ENCODE results near the gene NTN1. TPM values are rescaled to one million over a fixed set of nuclear protein-coding genes. Genes with fewer than 3 reads are reported as not detected.

NTN1 gene
- total RNA-seq, 2 donors from 2014 or later: 3.6 to 4.0 TPM

- DNase-seq: no peak
- Histone ChIP-seq H3K4me3 (no peak overlapping the region), H3K27ac (no peak overlapping the region), H3K9me3 (no peaks in the 10 kb centered on the region), H3K27me3 (peaks cover 0 to 5% of the 10 kb centered on the region in 2 donors), H3K36me3 (replicated peaks in 1 of 2; ENCODE audit: insufficient read depth in 1 of 2, low read depth in 2 of 2) (no peaks in the 10 kb centered on the region), H3K4me1 (no peaks in the 10 kb centered on the region)
- no peak for TF ChIP-seq POLR2A (IDR thresholded peaks at IDR 0.05)
- no peak for TF ChIP-seq CTCF (IDR thresholded peaks at IDR 0.05)
- no peak for ATAC-seq
- WGBS, 2 donors: 81 to 88% methylated on average over 3 to 4 of the region's 4 CpGs
- intact Hi-C loops (cut with DNase I): no loop called here
Observed at GRCh38 chr17:9009096-9009495, 12.2 kb upstream of the NTN1 start.

GRCh38 chr17:9009737-9010136 lies 11.6 kb upstream of the NTN1 start:
- H3K27ac ChIP-seq: no peak overlapping the region
- no peaks in the 10 kb centered on the region for H3K27me3 ChIP-seq
- TF ChIP-seq POLR2A (IDR thresholded peaks at IDR 0.05) (no peak), CTCF (IDR thresholded peaks at IDR 0.05) (no peak)
- no peaks in the 10 kb centered on the region for H3K4me1 ChIP-seq
- no peaks in the 10 kb centered on the region for H3K9me3 ChIP-seq
- intact Hi-C loops (cut with DNase I): no loop called here
- WGBS, 2 donors: 54 to 65% methylated on average over 5 to 6 of the region's 6 CpGs
- H3K4me3 ChIP-seq: no peak overlapping the region
- DNase-seq (no peak), ATAC-seq (no peak)
- H3K36me3 ChIP-seq (replicated peaks in 1 of 2; ENCODE audit: insufficient read depth in 1 of 2, low read depth in 2 of 2): no peaks in the 10 kb centered on the region

- ATAC-seq: no peak
- no peak for DNase-seq
- intact Hi-C loops (cut with DNase I): no loop called here
Observed at GRCh38 chr17:9011001-9011400, 10.3 kb upstream of the NTN1 start.

GRCh38 chr17:9016941-9017552 lies 4.3 kb upstream of the NTN1 start:
- TF ChIP-seq POLR2A (IDR thresholded peaks at IDR 0.05) (peak in 1 of 3 donors; percentile 8), CTCF (IDR thresholded peaks at IDR 0.05) (no peak)
- peak overlapping the region in 1 of 4 donors; percentile 32 for H3K27ac ChIP-seq
- DNase-seq: peak; percentile 54 to 72 (median 64)

More at GRCh38 chr17:9011001-9011400, 10.3 kb upstream of the NTN1 start:
- Histone ChIP-seq H3K27me3 (no peaks in the 10 kb centered on the region), H3K4me1 (no peaks in the 10 kb centered on the region), H3K4me3 (no peak overlapping the region), H3K27ac (no peak overlapping the region), H3K36me3 (replicated peaks in 1 of 2; ENCODE audit: insufficient read depth in 1 of 2, low read depth in 2 of 2) (no peaks in the 10 kb centered on the region), H3K9me3 (no peaks in the 10 kb centered on the region)
- WGBS, 2 donors: 86 to 94% methylated on average over 5 to 7 of the region's 7 CpGs
- no peak for TF ChIP-seq POLR2A (IDR thresholded peaks at IDR 0.05)
- no peak for TF ChIP-seq CTCF (IDR thresholded peaks at IDR 0.05)

GRCh38 chr17:9018726-9019125 lies 2.6 kb upstream of the NTN1 start:
- 69 to 87% methylated on average over 4 of the region's 4 CpGs for WGBS, 2 donors
- Histone ChIP-seq H3K9me3 (no peaks in the 10 kb centered on the region), H3K27me3 (no peaks in the 10 kb centered on the region), H3K4me3 (no peak overlapping the region), H3K27ac (no peak overlapping the region), H3K36me3 (replicated peaks in 1 of 2; ENCODE audit: insufficient read depth in 1 of 2, low read depth in 2 of 2) (no peaks in the 10 kb centered on the region), H3K4me1 (peaks cover 45% of the 10 kb centered on the region)
- ATAC-seq (no peak), DNase-seq (no peak)
- no peak for TF ChIP-seq POLR2A (IDR thresholded peaks at IDR 0.05)
- no peak for TF ChIP-seq CTCF (IDR thresholded peaks at IDR 0.05)
- intact Hi-C loops (cut with DNase I): no loop called here

More at GRCh38 chr17:9016941-9017552, 4.3 kb upstream of the NTN1 start:
- WGBS, 2 donors: 9% methylated on average over 3 of the region's 3 CpGs
- no peaks in the 10 kb centered on the region for H3K36me3 ChIP-seq (replicated peaks in 1 of 2; ENCODE audit: insufficient read depth in 1 of 2, low read depth in 2 of 2)
- H3K4me3 ChIP-seq: no peak overlapping the region
- H3K4me1 ChIP-seq: peaks cover 29% of the 10 kb centered on the region
- no peaks in the 10 kb centered on the region for H3K27me3 ChIP-seq
- peak; percentile 68 for ATAC-seq
- intact Hi-C loops (cut with DNase I): no loop called here
- H3K9me3 ChIP-seq: no peaks in the 10 kb centered on the region
